ENCODE data around the gene LRRC7.

Gene LRRC7

DNA sequence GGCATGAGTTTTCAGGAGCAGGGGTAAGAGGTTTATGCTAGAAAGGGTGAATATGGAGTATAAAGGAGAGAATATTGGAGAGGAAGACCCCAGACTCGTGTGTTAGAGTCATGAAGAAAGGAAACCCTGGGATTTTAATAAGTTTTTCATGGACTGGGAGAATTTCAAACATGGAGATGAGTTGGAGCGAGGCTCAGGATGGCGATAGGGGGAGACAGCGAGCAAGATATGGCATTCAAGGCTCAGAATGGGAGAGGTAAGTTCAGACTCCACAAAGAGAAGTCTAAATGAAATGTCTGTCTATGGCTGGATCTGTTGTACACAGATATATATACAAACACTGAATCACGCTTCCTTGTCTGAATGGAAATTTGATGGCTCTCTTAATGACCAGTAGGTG lies 545.1 kb downstream of the LRRC7 start:
- no peak for DNase-seq

DNA sequence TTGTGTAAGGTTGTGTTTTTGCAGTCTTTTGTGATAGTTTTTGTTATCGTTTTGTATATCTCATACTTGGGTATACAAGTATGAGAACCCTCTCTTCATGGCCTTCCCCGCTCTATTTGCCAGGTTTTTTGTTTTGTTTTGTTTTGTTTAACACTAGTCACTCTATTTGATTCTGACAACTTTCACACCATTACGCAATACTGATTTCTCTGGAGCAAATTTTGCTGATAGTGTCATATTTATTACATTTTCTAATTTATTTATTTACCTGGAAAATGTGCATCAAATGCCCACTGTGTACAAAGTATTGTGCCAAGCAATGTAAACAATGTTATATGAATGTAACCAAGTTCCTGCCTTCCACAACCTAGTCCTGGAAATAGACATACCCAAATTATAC lies 547.6 kb downstream of the LRRC7 start:
- DNase-seq, result no peak

DNA sequence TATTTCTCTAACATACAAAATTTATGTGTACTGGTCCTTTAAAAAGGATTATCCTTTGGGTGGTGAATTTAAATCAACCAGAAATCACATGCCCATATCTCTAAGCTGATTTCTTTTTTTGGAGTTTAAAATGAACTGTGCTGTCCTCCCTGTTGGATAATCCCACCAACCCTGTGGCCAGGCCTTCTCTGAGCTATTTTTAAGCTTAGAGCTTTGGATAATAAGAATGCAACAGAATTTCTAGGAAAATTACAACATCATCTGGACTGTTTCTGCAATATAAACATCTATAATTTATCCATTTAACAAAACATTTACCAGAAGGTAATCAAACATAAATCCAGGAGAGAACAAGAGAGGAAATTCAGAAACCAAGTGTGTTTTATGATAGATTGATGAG lies 549.3 kb downstream of the LRRC7 start:
- no peak for DNase-seq

DNA sequence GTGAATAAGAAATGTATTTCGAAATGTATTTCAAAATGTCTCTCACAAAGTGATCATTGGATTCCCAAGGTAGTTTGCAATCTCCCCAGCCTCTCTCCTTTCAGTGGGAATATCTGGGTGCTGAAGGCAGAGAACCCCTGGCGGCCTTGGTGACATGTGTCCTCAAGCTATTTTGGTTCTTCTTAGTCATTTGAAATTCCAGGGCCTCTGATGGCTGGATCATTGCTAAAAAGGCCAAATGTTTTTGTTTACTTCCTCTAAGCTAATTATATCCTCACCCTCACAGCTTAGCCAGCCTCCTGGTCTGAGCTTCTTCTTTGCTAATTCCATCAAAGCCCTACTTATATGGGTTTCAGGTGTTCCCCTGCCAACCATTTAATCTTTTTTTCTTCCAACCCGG lies 566.4 kb downstream of the LRRC7 start:
- DNase-seq, result no peak

DNA sequence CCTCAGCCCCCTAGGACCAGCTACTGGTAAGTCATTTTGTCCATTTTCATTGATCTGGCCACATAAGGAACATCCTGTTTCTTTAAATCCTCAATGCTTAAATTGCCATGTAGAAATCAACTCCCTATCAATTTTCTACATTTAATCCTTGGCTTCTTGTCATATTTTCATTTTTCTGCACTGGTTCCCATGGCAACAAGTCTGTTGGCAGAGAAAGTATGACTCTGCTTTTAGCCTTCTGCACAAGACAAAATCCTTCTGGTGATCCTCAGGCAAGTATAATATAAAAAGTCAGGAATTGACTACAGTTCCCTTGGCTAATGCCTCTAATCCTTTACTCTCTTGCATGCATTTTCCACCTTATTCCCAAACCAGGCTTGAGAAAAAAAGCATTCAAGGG lies 572.6 kb downstream of the LRRC7 start:
- DNase-seq, result no peak

DNA sequence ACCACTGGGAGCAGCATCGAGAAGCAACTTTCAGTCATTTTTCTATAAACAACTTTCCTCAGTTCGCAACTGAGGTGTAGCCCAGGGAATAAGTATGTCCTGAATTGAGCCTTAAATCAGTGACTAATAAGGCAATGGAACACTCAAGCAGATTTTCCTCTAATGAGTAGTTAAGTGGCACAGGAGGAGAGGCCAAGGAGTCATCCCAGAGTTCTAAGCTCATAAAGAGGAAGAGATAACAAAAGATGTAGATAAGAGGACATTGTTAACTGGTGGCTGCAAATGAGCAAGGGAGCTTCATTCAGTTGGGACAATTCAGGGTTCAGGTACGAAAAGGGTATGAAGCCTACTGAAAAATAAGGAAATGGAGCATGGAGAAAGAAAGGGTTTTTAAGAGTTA lies 573.2 kb downstream of the LRRC7 start:
- DNase-seq, result no peak

DNA sequence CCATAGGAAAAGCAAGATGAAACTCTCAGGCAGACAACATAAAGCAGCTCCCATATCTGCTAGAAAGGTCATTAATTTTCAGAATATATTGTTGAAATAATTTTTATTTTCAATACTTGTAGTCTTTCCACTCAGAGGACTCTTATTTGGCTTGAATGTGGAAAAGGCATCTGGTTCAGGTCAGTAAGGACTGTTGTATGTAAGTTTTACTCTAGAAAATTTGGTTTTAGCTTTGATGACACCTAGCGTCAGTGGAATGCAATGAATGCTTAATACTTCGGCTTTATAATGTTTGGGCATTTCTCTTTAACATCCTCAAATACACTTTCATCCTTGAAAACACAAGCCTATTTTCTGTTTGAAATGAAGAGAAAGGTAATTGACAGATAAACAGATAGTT lies 574.4 kb downstream of the LRRC7 start:
- DNase-seq, result no peak

DNA sequence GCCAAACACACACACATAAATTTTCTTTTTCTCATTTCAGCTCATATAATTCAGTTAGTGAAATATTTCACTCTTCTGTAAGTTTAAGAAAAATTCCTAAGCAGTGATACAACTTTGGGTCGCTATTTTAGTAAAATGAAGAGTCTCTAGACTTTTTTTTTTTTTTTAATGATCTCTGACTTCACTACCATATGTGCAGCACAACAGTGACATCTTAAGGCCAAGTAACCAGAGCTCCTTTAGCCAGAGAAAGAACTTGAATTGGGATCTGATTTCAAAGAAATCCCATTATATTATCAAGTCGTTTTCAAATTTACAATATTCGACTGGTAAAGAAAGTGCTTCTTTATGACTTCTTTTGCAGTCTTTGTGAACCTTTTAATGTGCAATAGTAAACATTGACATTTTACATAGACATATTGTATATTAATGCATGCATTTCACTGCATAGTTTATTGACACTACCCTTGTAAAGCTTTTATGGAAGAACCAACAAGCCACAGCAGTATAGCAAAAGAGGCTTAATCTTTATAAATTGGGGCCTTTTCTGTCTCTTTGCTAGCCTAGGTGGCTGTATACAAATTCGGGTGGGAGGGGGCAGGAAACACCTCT lies 575.4 kb downstream of the LRRC7 start:
- no peak for DNase-seq

DNA sequence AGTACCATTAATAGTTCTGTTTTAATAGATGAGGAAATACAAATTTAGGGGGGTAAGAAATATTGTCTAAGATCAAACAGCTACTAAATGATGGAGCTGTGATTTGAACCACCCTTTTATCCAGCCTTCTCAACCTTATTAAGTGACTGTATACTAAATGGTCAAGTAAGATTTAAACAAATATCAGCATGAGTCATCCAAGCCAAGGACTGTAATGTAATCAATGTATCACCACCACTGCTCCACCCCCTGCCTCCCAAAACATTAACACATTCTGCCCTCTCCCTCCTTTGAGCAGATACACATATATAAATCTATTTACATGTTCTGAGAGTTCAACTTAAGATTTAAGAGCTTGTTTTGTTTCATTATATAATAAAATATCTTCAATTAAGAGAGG lies 578.8 kb downstream of the LRRC7 start:
- DNase-seq, result no peak

DNA sequence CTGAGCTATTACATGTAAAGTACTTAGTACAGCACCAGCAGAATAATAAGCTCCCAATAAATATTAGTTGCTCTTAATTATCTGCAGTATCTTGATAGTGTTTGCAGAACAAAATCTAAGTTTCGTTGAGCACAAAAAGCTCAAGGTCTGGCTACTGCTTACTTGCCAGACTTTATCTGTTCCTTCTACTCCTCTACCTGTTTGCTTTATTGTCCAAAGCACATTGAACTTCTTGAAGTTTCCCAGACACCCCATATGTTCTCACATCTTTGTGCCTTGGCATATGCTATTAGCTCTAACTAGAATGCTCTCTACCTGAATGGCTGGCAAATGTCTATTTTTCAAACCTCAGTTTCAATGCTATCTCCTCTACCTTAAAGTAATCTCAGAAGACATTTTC lies 582.7 kb downstream of the LRRC7 start:
- no peak for DNase-seq

DNA sequence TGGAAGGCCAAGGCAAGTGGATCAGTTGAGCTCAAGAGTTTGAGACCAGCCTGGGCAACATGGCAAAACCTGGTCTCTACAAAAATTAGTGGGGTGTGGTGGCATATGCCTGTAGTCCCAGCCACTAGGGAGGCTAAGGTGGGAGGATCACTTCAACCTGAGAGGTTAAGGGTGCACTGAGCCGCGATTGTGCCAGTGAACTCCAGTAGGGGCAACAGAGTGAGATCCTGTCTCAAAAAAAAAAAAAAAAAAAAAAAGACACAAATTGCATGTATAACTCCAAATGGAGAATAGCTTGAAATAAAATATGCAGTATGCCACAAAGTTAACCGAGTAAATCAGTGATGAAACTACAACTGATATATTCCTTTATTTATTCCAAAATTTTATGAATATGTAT lies 586.0 kb downstream of the LRRC7 start:
- no peak for DNase-seq

DNA sequence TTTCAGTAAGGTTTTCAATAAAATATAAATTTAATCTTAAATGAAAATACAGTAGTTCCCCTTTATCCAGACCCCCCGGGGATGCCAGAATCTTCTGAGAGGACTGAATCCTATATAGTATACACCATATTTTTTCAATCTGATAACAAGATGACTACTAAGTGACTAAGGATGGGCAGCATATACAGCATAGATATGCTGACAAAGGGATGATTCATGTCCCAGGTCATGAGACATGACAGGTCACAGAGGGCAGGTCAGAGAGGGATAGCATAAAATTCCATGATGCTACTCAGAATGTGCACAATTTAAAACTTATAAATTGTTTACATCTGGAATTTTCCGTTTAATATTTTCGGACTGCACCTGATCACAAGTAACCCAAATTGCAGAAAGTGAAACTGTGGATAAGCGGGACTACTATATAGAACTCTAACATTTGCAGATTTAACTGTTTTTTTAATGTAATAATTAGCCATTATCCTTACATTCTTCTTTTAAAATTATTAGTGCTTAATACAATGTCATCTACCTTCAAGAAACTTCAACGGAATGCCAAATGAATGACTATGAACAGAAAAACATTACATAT lies 588.9 kb downstream of the LRRC7 start:
- DNase-seq, result no peak

DNA sequence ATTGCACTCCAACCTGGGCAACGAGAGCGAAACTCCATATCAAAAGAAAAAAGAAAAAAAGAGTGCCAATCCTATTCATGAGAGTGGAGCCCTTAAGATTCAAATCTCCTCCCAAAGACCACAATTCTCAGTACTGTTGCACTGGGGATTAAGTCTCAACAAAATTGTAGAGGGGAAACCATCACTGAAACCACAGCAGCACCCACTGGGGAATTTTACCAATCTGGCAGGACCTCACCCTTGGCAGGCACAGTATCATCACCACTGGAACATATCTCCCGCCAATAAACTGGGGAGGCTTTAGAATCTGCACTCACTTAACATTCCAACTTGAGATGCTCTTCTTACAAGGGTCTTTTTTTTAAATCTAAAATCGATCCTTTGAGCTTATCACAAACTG lies 596.6 kb downstream of the LRRC7 start:
- DNase-seq, result no peak

DNA sequence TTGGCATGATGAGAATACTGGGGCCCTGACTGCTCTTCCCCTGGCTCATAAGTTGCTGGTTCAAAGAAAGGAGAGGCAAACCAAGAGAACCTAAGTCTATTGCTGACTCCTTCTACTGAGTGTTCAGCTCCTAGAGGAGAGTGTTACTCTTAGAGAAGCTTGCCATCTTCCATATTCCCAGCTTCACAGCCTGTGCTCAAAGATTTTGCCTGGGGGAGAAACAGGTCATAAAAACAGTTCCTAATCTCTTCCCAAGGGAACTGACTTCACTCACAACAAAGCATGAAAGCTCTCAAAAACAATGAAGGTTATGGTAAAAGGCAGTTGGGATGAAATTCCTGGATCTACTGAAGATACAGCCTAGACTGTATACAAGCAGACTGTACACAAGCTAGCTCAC lies 600.6 kb downstream of the LRRC7 start:
- DNase-seq, result no peak

DNA sequence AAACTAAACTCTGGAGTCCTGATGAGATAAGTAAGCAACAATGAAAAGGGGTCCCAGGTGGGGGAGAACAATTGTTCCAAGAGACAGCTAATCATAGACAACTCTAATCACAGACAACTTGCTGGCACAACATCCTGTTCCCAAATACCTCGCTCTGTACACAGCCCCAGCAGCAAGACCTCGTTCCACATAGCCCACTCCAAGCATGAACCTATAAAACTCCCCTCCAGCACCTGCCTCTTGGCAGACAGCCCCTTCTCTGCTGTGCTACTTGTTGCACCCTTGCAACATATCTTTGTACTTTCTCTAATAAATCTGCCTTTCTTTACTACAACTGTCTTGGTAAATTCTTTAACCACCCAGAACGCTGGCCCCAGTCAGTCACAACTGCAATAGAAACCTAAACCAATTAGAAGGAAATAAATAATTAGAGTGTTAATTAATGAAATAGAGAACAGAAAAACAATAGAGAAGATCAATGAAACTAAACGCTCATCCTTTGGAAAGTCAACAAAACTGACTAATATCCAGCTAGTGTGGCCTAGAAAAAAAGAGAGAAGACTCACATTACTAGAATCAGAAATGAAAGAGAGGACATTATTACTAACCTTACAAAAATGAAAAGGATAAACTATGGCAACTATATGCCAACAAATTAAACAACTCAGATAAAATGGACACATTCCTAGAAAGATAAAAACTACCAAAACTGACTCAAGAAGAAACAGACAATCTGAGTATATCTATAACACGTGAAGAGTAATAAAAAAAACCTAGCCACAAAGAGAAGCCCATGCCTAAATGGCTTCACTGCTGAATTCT lies 601.5 kb downstream of the LRRC7 start:
- no peak for DNase-seq

DNA sequence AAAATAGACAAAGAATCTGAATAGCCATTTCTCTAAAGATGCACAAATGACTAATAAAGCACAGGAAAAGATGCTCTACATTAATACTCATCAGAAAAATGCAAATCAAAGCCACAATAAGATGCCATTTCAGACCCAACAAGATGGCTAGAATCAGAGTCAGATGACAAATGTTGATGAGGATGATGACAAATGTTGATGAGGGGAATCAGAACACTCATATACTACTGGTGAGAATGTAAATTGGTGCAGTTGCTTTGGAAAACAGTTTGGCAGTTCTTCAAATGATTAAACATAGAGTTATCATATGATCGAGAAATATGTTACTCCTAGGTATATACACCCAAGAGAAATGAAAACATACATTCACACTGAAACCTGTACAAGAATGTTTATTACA lies 603.8 kb downstream of the LRRC7 start:
- no peak for DNase-seq
